Measurements from ENCODE around the gene FNDC8. TPM values are rescaled to one million over a fixed set of nuclear protein-coding genes. Genes with fewer than 3 reads are reported as not detected.

FNDC8 gene
- not detected in 2 replicates for total RNA-seq

DNA sequence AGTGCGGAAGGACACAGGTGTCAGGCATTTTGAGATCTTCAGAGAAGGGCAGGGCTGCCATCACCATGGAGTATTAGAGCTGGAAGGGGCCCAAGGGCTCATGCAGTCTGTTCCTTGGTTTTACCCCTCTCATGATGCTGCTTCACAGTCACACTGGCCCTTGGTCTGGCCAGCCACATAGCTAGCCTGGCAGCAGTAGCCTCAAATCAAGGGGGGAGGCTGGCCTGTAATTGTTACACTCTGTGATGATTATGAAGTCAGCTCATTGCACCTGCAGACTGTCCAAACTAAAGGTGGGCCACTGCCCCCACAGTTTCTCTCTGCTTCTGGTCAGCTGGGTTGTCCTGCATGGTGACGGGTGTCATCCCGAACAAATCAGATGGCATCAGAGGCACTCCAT, at the start of gene FNDC8:
FNDC8 (plus strand) TSS at position 301 of the 400 bp plus-strand sequence; CDS start at position 380, 79 bp downstream.

DNA sequence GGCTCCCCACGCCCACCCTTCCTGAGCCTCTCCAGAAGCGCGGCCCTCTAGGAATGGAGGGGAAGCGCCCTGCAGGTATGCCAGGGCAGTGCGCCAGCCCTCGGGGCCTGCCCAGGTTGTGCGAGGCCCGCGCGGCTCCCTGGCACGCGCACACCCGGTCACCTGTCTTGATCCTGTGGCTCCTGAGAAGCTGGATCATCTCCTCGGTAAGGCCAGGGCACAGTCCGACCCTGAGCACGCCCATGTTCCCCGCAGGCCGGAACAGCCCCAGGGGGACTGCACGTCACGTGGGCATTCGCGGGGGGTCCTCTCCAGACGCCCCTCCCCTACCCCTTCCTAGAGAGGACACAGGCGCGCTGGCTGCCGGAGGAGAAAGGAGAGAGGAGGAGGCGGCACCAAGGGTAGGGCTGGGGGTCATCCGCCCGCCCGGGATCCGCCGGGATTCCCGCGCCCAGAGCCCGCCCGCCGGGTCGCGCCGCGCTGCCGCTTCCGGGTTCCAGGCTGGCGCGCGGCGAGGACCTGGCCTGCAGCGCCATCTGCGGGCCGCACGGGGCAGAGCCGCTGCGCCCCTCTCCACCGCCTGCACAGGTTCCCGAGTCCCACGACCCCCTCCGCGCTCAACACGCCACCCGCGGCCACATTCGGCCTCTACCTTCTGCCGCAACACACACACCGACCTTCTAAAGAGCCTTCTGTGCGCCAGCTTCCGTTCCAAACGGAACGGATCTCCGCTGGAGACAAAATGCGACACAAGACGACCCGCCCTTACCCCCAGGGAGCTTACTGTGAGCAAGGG, 1.8 kb upstream of the FNDC8 start, which contains the start of gene RAD51D:
RAD51D (minus strand) TSS at position 491 of the 796 bp plus-strand sequence; CDS start at position 244, 247 bp downstream.

DNA sequence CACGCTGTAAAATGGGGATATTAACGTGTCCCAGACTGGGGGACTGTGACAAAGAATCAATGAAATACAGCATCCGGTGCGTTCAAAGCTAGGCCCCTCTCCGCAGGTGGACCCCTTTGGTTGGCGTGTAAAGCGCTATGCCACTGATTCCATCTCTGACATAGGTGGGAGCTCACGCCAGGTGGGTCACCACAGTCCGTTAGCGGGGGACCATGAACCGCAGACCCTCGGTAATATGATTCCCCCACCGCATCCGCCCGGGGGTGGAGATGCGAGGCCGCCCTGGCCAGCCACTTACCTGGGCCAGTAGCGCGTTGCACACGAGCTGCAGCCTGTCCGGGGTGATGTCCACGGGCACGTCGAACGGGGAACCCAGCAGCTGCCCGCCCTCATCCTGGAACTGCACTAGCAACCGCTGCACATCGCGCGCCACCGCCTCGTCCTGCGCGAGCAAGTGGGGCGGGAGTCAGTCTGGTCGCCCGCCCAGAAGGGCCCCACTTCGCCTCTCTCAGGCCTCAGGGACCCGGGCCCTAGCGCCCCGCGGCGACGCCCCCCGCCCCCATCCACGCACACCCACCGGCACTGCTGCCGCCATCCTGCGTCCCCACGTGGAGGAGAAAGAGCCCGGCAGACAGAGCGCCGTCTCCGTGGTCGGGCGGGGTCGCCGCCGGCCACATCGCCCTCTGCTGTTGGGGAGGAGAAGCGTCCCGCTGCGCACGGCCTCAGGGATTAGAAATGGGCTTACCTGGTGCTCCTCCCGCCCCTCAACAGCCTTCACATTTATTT, 20.5 kb downstream of the FNDC8 start, which contains the start of gene NLE1:
NLE1 (minus strand) TSS at position 623 of the 786 bp plus-strand sequence; CDS start at position 595, 28 bp downstream.

DNA sequence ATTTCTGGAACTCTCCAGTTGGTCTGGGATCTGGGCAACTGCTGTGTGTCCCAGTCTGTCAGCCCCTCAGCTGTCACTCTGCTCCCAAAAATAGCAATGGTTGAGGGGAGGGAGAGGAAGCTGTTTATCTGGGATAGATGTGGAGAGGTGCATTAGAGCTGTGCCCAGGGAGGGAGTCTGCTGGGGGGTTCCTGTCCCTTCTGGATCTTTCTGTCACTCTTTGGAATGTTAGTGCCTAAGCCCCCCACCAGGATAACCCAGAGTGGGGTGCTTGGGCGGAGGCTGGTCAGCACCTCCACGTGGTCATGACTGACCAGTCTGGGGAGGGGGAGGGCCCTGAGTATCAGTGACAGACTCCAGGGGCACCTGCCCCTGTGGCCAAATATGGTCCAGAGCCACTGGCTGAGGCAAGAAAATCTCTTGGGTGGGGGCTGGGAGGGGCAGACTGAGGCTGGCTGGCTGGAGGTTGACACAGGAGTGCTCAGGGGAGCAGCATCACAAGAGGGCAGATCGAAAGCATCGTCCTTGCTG, 26.0 kb downstream of the FNDC8 start, which contains the start of gene UNC45B:
UNC45B (plus strand) TSS at position 443 of the 531 bp plus-strand sequence. CDS start 447 bp downstream, outside the sequence.

Other genes with a start within 250 kb of the FNDC8 start
- 0.64 and 0.72 TPM in 2 replicates for gene CCT6B, start 160.2 kb upstream of the FNDC8 start, total RNA-seq
- 10.6 and 12.4 TPM in 2 replicates for gene ZNF830, start 160.1 kb upstream of the FNDC8 start, total RNA-seq
- 24.6 and 26.4 TPM in 2 replicates for gene LIG3, start 141.1 kb upstream of the FNDC8 start, total RNA-seq
- gene RFFL, start 57.9 kb upstream of the FNDC8 start, total RNA-seq: 8.4 and 13.2 TPM in 2 replicates
- 1.9 and 4.1 TPM in 2 replicates for gene RAD51D, start 1.8 kb upstream of the FNDC8 start, total RNA-seq
- 32.4 and 46.7 TPM in 2 replicates for gene NLE1, start 20.7 kb downstream of the FNDC8 start, total RNA-seq
- not detected in 2 replicates for gene UNC45B, start 26.2 kb downstream of the FNDC8 start, total RNA-seq
- gene SLC35G3, start 72.8 kb downstream of the FNDC8 start, total RNA-seq: not detected in 2 replicates
- gene SLFN5, start 121.5 kb downstream of the FNDC8 start, total RNA-seq: 61.0 and 64.6 TPM in 2 replicates